ENCODE measurements around the gene GNAT1. TPM values are rescaled to one million over a fixed set of nuclear protein-coding genes. Genes with fewer than 3 reads are reported as not detected.

Gene GNAT1
- polyA plus RNA-seq, 2 of the 4 experiments (the other 2 are of a cell fraction): not detected

- ChIA-PET CTCF (interaction anchor here (0.5 to 18.7 kb wide), 30 partner anchors 10 to 227 kb away, joined by 3 to 550 read pairs (median 4); partner anchors contain the start of genes GNAI2, SLC38A3 and TUSC2), POLR2A (no interaction called here)
- no peak overlapping the region for H3K4me3 ChIP-seq
- TF ChIP-seq RCOR1 (IDR thresholded peaks at IDR 0.05; ENCODE audit: low read depth, low read length) (no peak), RAD21 (conservative IDR thresholded peaks at IDR 0.05 in 1 of 2, IDR thresholded peaks at IDR 0.05 in 1 of 2) (no peak), JUNB (IDR thresholded peaks at IDR 0.05) (no peak), RARB (CRISPR knock-in tag; IDR thresholded peaks at IDR 0.05) (no peak), HES2 (IDR thresholded peaks at IDR 0.05) (no peak), PBX3 (IDR thresholded peaks at IDR 0.05) (no peak), EHF (CRISPR knock-in tag; IDR thresholded peaks at IDR 0.05) (no peak), POLR2A (IDR thresholded peaks at IDR 0.05; ENCODE audit: low read length) (no peak), BHLHE40 (IDR thresholded peaks at IDR 0.05; ENCODE audit: low read depth, low read length) (no peak), RFX5 (IDR thresholded peaks at IDR 0.05) (no peak), REST (IDR thresholded peaks at IDR 0.05) (no peak), CTCF (IDR thresholded peaks at IDR 0.05) (no peak), EHMT2 (IDR thresholded peaks at IDR 0.05; ENCODE audit: low read depth) (no peak), JUN (IDR thresholded peaks at IDR 0.05) (no peak), HDAC2 (IDR thresholded peaks at IDR 0.05) (no peak), MAX (IDR thresholded peaks at IDR 0.05) (no peak), MAZ (IDR thresholded peaks at IDR 0.05; ENCODE audit: borderline replicate concordance, low read depth, low read length) (no peak), SMC3 (IDR thresholded peaks at IDR 0.05) (no peak), NR3C1 (IDR thresholded peaks at IDR 0.05) (no peak), BCL3 (IDR thresholded peaks at IDR 0.05) (no peak)
- no peaks in the 10 kb centered on the region for H3K9me3 ChIP-seq
- 82% methylated on average over 7 of the region's 36 CpGs for WGBS (ENCODE audit: missing lambda C conversion rate)
- FAIRE-seq (no peak), DNase-seq (ENCODE audit: low read depth in 1 of 2, low spot score in 1 of 2) (no peak), ATAC-seq (no peak)
- no peak overlapping the region for H3K4me2 ChIP-seq
- peaks cover 13% of the 10 kb centered on the region; the same call in 2 of the 3 replicates for H3K4me1 ChIP-seq
- no peak overlapping the region for H3K27ac ChIP-seq
These were observed 1.9 kb downstream of the GNAT1 start for GRCh38 chr3:50193286-50193685.

- peaks cover 13% of the 10 kb centered on the region; the same call in 2 of the 3 replicates for H3K4me1 ChIP-seq
- ATAC-seq (no peak), FAIRE-seq (no peak), DNase-seq (ENCODE audit: low read depth in 1 of 2, low spot score in 1 of 2) (no peak)
- CTCF ChIA-PET: interaction anchor here (0.6 to 18.7 kb wide), 36 partner anchors 9 to 553 kb away, joined by 3 to 550 read pairs (median 5); partner anchors contain the start of genes GNAI2, IFRD2, SLC38A3 and TUSC2
- no peak overlapping the region for H3K27ac ChIP-seq
- no peak overlapping the region for H3K4me3 ChIP-seq
- POLR2A ChIA-PET: no interaction called here
- WGBS (ENCODE audit: missing lambda C conversion rate): 82% methylated on average over 32 of the region's 34 CpGs
- H3K4me2 ChIP-seq: no peak overlapping the region
- H3K9me3 ChIP-seq: no peaks in the 10 kb centered on the region
- no peak for TF ChIP-seq NR3C1 (IDR thresholded peaks at IDR 0.05)
- TF ChIP-seq MAX (IDR thresholded peaks at IDR 0.05): no peak
- no peak for TF ChIP-seq GATA3 (IDR thresholded peaks at IDR 0.05; ENCODE audit: borderline replicate concordance)
- TF ChIP-seq REST (IDR thresholded peaks at IDR 0.05): no peak
- no peak for TF ChIP-seq FOXS1 (CRISPR knock-in tag; IDR thresholded peaks at IDR 0.05)
- TF ChIP-seq RFX5 (IDR thresholded peaks at IDR 0.05): no peak
- TF ChIP-seq ZNF302 (CRISPR knock-in tag; IDR thresholded peaks at IDR 0.05): no peak
- TF ChIP-seq ZC3H11A (IDR thresholded peaks at IDR 0.05): no peak
- no peak for TF ChIP-seq SREBF2 (IDR thresholded peaks at IDR 0.05)
- no peak for TF ChIP-seq FOSL2 (IDR thresholded peaks at IDR 0.05)
- TF ChIP-seq FOSL2 (CRISPR knock-in tag; IDR thresholded peaks at IDR 0.05): no peak
- no peak for TF ChIP-seq FOSB (CRISPR knock-in tag; IDR thresholded peaks at IDR 0.05)
These were observed 2.3 kb downstream of the GNAT1 start for GRCh38 chr3:50193746-50194127.
